Measurements from ENCODE around the gene OR10AD1.

- TF ChIP-seq ZNF512 (CRISPR knock-in tag; IDR thresholded peaks at IDR 0.05; ENCODE audit: borderline replicate concordance) (no peak), CTCF (IDR thresholded peaks at IDR 0.05) (no peak), SMAD3 (CRISPR knock-in tag; IDR thresholded peaks at IDR 0.05; ENCODE audit: borderline replicate concordance) (no peak), CREM (CRISPR knock-in tag; IDR thresholded peaks at IDR 0.05) (no peak), NFYB (CRISPR knock-in tag; conservative IDR thresholded peaks at IDR 0.05; ENCODE audit: low read depth) (no peak), E2F5 (CRISPR knock-in tag; IDR thresholded peaks at IDR 0.05) (no peak), ATF6 (CRISPR knock-in tag; IDR thresholded peaks at IDR 0.05) (no peak), MAX (CRISPR knock-in tag; IDR thresholded peaks at IDR 0.05) (no peak), E2F1 (CRISPR knock-in tag; IDR thresholded peaks at IDR 0.05) (no peak)
Measured at GRCh38 chr12:48185181-48185919, 17.7 kb downstream of the OR10AD1 start.

All from WTC11 (cell line).